Liver (tissue), 9 donors: ENCODE measurements around the gene HRG. TPM values are rescaled to one million over a fixed set of nuclear protein-coding genes. Genes with fewer than 3 reads are reported as not detected.

ENCODE experiments used
- DNase-seq: peaks from one replicate; pipeline ENCODE4 v3.0.0-alpha.2; 2017; ENCODE audit warnings: low spot score
- H3K27ac ChIP-seq, 2 donors: one replicate each; pipeline ENCODE4 v1.7.0; 2013; ENCODE audit warnings: inconsistent platforms in 2 of 2, low read length in 2 of 2, control low read depth in 1 of 2, low read depth in 1 of 2, mild to moderate bottlenecking in 1 of 2
- H3K27me3 ChIP-seq, 4 donors: one replicate each; pipeline versions ENCODE4 v1.6.1 to v1.7.0; 2013; ENCODE audit warnings: low read length in 3 of 4, inconsistent platforms in 1 of 4, mild to moderate bottlenecking in 1 of 4, moderate library complexity in 1 of 4; ENCODE audit not compliant: control insufficient read depth in 4 of 4, insufficient read depth in 4 of 4
- H3K36me3 ChIP-seq, 4 donors: one replicate each; pipeline versions ENCODE4 v1.6.1 to v1.7.0; 2013; ENCODE audit warnings: low read length in 3 of 4, mild to moderate bottlenecking in 3 of 4, low read depth in 1 of 4, moderate library complexity in 1 of 4; ENCODE audit not compliant: control insufficient read depth in 4 of 4, insufficient read depth in 3 of 4
- H3K4me1 ChIP-seq, 4 donors: one replicate each; pipeline versions ENCODE4 v1.6.1 to v1.7.0; 2013; ENCODE audit warnings: low read length in 3 of 4, mild to moderate bottlenecking in 3 of 4, moderate library complexity in 1 of 4; ENCODE audit not compliant: control insufficient read depth in 4 of 4, insufficient read depth in 4 of 4
- H3K4me3 ChIP-seq, 3 donors: one replicate each; pipeline versions ENCODE4 v1.6.1 to v1.7.0; 2013; ENCODE audit warnings: low read length in 3 of 3, control low read depth in 1 of 3, low read depth in 1 of 3, mild to moderate bottlenecking in 1 of 3
- H3K9ac ChIP-seq, 2 donors: one replicate each; pipeline ENCODE4 v1.7.0; 2013; ENCODE audit warnings: low read length in 2 of 2, mild to moderate bottlenecking in 2 of 2, moderate library complexity in 2 of 2, control low read depth in 1 of 2, low read depth in 1 of 2
- H3K9me3 ChIP-seq, 4 donors: one replicate each; pipeline versions ENCODE4 v1.6.1 to v1.7.0; 2013; ENCODE audit warnings: low read length in 3 of 4; ENCODE audit not compliant: control insufficient read depth in 4 of 4
- ATF3 ChIP-seq: IDR thresholded peaks from 2 replicates; pipeline ENCODE4 v1.6.1; 2016; ENCODE audit warnings: antibody characterized with exemption
- FOXA1 ChIP-seq: IDR thresholded peaks from 2 replicates; pipeline ENCODE4 v1.6.1; 2016; ENCODE audit warnings: antibody characterized with exemption
- FOXA2 ChIP-seq: IDR thresholded peaks from 2 replicates; pipeline ENCODE4 v1.6.1; 2016; ENCODE audit warnings: antibody characterized with exemption
- GABPA ChIP-seq, 2 donors: IDR thresholded peaks in 1 of 2; conservative IDR thresholded peaks in 1 of 2; 2 replicates each; pipeline ENCODE4 v1.6.1; 2016; ENCODE audit warnings: antibody characterized with exemption in 2 of 2, mild to moderate bottlenecking in 1 of 2, moderate library complexity in 1 of 2
- HNF4A ChIP-seq, 2 donors: conservative IDR thresholded peaks; 2 replicates each; pipeline ENCODE4 v1.6.1; 2016; ENCODE audit warnings: antibody characterized with exemption in 2 of 2, mild to moderate bottlenecking in 2 of 2
- HNF4G ChIP-seq: IDR thresholded peaks from 2 replicates; pipeline ENCODE4 v1.6.1; 2016; ENCODE audit warnings: antibody characterized with exemption
- MAX ChIP-seq: IDR thresholded peaks from 2 replicates; pipeline ENCODE4 v1.6.1; 2016; ENCODE audit warnings: antibody characterized with exemption
- NR2F2 ChIP-seq: IDR thresholded peaks from 2 replicates; pipeline ENCODE4 v1.6.1; 2016; ENCODE audit warnings: antibody characterized with exemption
- RAD21 ChIP-seq, 2 donors: IDR thresholded peaks; 2 replicates each; pipeline ENCODE4 v1.6.1; 2016; ENCODE audit warnings: antibody characterized with exemption in 2 of 2, mild to moderate bottlenecking in 2 of 2
- REST ChIP-seq: IDR thresholded peaks from 2 replicates; pipeline ENCODE4 v1.6.1; 2016; ENCODE audit warnings: antibody characterized with exemption, mild to moderate bottlenecking
- RXRA ChIP-seq, 2 donors: IDR thresholded peaks; 2 replicates each; pipeline ENCODE4 v1.6.1; 2017 to 2018; ENCODE audit warnings: antibody characterized with exemption in 2 of 2, mild to moderate bottlenecking in 1 of 2
- YY1 ChIP-seq: IDR thresholded peaks from 2 replicates; pipeline ENCODE4 v1.6.1; 2016; ENCODE audit warnings: antibody characterized with exemption, mild to moderate bottlenecking
- ZBTB33 ChIP-seq: IDR thresholded peaks from 2 replicates; pipeline ENCODE4 v1.6.1; 2016; ENCODE audit warnings: antibody characterized with exemption
- WGBS: extraction: QIAGEN DNeasy Blood & Tissue Kit; methylation state at CpG from one replicate; pipeline ENCODE4 v1.1.7; 2013; 5-methylcytosine and 5-hydroxymethylcytosine counted together
- polyA plus RNA-seq, 2 donors: library from polyadenylated mRNA; stranded (reverse) in 1 of 2; unstranded in 1 of 2; fragments of 200-250 nt in 1 of 2; fragments of >200 nt in 1 of 2; fragmentation: Nextera tagmentation in 1 of 2; extraction: Ambion mirVana in 1 of 2; gene quantifications; one replicate each; pipeline versions ENCODE4 v1.2.1 to v1.2.3, GENCODE V29; 2013 to 2015
- total RNA-seq, 2 donors: library from RNA; depleted of rRNA; stranded (reverse); fragments of >200 nt; gene quantifications; one replicate each; pipeline ENCODE4 v1.2.3, GENCODE V29; 2014
- donor health status: healthy.
- donor health status: healthy.
- donor health status: healthy.
- donor health status: healthy.
- donor health status: healthy.

The HRG gene
- total and polyA plus RNA-seq, 4 donors = 41.8 to 837 (median 227) TPM

- Histone ChIP-seq H3K4me1 (no peaks in the 10 kb centered on the region), H3K9me3 (no peaks in the 10 kb centered on the region), H3K4me3 (no peak overlapping the region), H3K9ac (no peak overlapping the region), H3K27me3 (no peaks in the 10 kb centered on the region), H3K27ac (no peak overlapping the region), H3K36me3 (no peaks in the 10 kb centered on the region)
- no peak for DNase-seq
- WGBS = 94% methylated on average over 7 of the region's 7 CpGs
- TF ChIP-seq FOXA1 = no peak
Observed at GRCh38 chr3:186691676-186692075, 25.9 kb downstream of the HRG start.

GRCh38 chr3:186693843-186694242, 28.0 kb downstream of the HRG start:
- Histone ChIP-seq H3K36me3 (no peaks in the 10 kb centered on the region), H3K27me3 (no peaks in the 10 kb centered on the region), H3K9me3 (no peaks in the 10 kb centered on the region), H3K9ac (no peak overlapping the region), H3K4me3 (no peak overlapping the region), H3K27ac (no peak overlapping the region), H3K4me1 (no peaks in the 10 kb centered on the region)
- 92% methylated on average over 3 of the region's 3 CpGs for WGBS
- TF ChIP-seq FOXA2 (no peak), NR2F2 (no peak), ZBTB33 (no peak), HNF4G (no peak), HNF4A (conservative IDR thresholded peaks at IDR 0.05) (no peak), RXRA (IDR thresholded peaks at IDR 0.05) (no peak), RAD21 (IDR thresholded peaks at IDR 0.05) (no peak)
- DNase-seq = no peak

GRCh38 chr3:186694288-186695032, 28.6 kb downstream of the HRG start:
- H3K9me3 ChIP-seq = no peaks in the 10 kb centered on the region
- H3K36me3 ChIP-seq = no peaks in the 10 kb centered on the region
- TF ChIP-seq RXRA (IDR thresholded peaks at IDR 0.05) (no peak), GABPA (IDR thresholded peaks at IDR 0.05 in 1 of 2, conservative IDR thresholded peaks at IDR 0.05 in 1 of 2) (no peak), MAX (no peak)
- no peak for DNase-seq
- H3K4me3 ChIP-seq = no peak overlapping the region
- no peaks in the 10 kb centered on the region for H3K4me1 ChIP-seq
- H3K27ac ChIP-seq = no peak overlapping the region
- H3K27me3 ChIP-seq = no peaks in the 10 kb centered on the region
- WGBS = 77% methylated on average over 6 of the region's 6 CpGs
- H3K9ac ChIP-seq = no peak overlapping the region

GRCh38 chr3:186696522-186696921, 30.7 kb downstream of the HRG start:
- Histone ChIP-seq H3K27ac (no peak overlapping the region), H3K4me1 (no peaks in the 10 kb centered on the region), H3K9ac (no peak overlapping the region), H3K4me3 (no peak overlapping the region), H3K36me3 (no peaks in the 10 kb centered on the region), H3K27me3 (no peaks in the 10 kb centered on the region), H3K9me3 (no peaks in the 10 kb centered on the region)
- TF ChIP-seq YY1 (no peak), REST (no peak), ATF3 (no peak)
- 97% methylated on average over 2 of the region's 2 CpGs for WGBS
- DNase-seq = no peak
